NCI-H510A (cell line): ENCODE measurements around the gene ZBTB16.

Source experiments
- DNase-seq: peaks from one replicate; lab custom pipeline; 2025; lab: John Stamatoyannopoulos, UW

Gene ZBTB16

DNA sequence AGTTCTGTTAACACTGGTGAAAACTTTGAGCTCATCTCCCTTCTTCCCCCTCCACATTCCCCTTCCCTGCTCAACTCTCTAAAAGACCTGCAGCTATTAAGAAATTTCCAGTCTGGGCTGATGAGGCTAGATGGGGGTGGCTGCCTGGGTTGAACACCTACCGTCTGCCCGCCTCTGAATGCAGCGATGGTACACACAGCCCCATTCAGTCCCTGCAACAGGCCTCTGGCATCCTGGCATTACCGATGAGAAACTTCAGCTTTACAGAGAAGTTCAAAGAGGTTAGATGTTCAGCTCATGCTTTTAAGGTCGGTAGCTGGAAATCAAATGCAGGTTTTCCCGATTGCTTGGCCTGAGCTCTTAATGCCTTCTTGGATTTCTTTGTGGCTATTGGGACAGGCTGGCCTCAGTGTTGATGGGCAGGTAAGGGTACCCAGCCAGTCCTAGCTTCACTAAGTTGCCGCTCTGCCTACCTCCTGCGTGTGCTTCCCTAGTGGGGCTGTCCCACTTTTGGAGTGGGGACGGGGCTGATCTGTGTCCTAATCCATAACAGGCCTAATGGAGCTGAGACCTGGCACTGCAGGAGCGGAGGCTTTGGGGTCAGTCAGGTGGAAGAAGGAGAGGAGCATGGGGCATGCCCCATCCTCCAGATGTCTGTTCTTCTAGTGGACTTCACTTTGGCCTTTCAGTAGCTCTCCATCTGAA, 49.1 kb downstream of the ZBTB16 start:
- no peak for DNase-seq

DNA sequence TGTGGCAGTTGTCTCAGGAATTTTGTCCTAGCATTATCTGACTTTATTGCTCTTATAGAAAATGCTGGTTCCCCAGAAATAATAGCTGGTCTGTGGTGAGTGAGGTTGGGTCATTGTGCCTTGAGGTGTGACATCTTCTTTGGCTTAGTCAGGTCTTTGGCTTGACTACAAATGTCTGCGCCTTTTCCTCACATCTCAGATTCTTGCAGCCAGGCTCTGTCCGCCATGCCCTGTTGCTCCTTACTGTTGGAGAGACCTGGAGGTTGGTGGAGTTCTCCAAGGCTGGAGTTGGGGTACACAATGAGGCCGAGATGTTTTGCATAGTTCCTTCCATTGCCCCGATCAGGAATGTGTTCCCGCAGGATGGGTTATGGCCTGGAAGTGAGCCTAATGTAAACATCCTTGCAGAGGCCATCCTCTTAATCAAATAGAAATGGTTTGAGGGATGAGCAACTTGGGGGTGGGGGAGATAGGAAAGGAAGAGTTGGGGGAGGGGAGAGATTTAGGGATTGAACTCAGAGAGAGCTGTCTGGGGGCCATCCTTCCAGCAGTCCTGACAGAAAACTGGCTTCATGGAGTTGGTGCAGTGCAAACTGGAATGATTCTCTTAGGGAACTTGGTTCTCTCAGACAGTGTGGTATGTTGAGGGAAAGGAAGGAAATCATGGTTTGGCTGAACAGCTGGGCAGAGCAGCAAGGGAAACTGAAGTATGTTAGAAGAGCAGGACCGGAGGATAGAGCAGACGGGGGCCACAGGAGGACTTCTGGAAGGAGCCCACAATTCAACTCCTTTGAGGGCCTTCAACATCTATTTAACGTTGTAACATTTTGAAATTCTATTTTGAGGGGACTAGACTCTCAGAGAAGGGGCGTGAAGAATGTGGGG, 49.9 kb downstream of the ZBTB16 start:
- no peak for DNase-seq

DNA sequence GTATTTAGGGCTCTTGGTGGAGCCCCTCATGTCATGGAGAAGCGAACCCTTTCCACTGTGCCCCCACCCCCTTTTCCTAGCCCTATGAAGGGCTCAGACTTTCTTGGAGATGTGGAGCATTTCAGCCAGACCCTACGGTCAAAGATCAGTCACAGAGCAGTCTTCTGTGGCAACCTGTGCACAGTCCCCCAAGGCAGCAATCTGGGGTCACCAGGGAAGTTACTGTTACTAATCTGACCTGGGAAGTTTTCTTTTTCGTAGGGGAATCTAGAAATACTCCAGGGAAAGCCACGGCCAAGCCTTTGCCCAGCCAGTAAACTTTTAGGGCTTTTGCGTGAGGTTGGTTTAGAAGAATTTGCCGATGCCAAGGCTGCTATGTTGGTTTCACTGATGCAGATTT, 50.6 kb downstream of the ZBTB16 start:
- no peak for DNase-seq

DNA sequence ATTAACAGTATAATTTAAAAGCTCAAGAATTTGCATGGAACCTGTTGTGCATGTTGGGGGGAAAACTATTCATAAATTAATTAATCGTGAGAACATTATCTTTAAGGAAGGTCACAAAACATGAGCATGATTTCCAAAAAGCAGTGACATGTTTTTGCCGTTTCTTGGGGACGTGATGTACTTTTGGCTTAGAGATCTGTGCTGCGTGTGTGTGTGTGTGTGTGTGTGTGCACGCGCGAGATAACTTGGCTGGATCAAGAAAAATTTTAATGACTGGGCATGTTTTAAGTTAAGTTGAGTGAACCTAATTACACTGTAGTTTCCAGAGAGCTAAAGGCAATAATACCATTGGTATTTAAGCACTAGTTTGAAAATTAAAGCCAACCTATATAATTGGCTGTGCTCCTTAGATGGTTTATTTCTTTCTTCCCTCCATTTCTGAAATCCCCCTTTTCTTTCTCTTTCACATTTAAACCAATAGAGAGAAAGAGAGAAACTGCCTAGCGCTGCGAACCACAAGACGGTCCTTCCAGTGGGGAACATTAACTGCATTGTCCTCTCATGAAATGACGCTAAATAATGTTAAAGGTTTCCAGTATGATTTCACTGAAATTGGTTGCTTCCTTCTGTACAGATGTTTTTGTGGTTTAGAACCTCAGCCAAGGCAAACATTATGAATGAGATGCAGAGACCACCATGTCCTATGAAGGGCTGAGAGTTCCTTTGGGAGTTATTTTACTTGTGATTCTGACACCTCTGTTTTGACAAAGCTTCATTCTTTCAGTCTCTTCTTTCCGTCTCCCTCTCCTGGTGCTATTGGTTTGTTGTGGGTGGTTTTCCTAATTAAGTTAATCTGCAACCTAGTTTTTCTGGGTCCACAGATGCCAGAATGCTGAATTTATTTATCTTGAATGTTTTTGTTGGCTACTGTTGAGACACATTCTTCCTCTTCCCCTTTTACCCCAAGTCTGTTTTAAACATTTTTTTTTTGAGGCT, 51.7 kb downstream of the ZBTB16 start:
- no peak for DNase-seq

DNA sequence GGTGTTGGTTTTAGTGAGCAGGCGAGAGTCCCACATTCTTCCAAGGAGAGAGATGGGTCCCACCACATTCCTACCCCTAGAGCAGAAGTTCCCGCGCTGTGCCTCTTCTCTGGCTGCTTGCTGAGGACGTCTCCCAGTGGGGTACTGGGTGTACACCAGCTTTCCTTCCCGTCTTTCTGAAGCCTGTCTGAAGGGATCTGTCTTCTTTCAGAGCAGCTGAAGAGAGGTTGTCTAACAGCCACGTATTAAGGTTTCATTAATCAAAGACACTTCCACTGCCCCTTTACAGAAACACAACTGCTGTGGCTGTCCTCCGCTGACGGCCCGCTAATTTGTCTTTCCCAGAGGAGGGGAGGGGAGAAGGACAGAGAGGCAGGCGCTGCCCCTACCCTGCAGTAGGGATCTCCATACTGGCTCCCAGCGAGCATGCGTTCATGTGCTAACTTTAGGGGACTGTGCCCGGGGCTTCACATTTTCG, 56.0 kb downstream of the ZBTB16 start:
- no peak for DNase-seq

DNA sequence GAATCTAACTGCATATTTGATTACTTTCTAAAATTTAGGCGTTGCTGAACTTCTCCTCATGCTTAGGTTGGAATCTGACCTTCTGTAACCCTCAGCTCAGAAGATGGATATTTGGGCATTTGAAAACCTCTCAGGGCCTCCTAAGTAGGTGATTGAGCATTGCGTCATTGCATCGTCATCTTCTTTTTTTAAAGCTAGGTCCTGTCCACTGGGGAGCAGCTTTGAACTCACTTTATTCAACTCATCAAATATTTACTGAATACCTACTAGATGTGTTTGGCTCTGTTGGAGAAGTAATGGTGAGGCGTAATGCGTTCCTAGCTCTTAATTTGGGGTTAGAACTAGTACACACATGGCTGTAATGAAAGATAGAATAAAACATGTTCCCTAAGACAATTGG, 56.8 kb downstream of the ZBTB16 start:
- DNase-seq = no peak

DNA sequence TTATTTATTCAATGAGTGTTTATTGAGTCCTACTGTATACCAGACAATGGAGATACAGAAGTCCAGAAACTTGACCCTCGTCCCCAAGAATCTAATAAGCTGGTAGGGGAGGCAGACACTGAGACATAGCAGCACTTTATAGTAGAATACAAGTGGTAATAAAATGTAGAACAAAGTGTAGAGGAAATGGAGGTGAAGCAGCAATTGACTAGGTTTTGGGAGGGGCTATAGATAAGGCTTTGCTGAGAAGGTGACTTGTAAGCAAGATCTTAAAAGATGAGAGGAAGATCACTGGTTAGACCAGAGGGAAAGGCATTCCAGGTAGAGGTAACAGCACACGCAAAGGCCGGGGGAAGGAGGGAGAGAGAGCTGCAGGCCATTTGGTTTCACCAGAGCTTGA, 57.3 kb downstream of the ZBTB16 start:
- no peak for DNase-seq

DNA sequence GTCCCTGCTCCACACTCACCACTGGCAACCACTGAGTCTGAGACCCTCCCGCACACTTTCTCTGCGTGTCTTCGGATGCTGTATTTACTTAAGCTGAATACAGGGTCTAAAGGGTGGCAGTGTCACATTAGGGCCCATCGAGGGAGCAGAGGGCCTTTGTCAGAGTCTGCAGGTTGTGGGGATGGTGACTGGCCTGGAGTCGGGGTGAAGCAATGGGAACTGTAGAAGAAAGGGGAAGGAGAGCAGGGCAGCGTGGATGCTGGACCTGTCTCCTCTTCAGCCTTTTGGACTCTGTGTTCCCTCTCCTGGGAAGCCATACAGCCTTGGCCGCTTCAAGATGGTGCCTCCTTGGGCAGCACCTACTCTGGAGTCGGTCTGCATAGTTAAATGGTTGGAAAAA, 61.1 kb downstream of the ZBTB16 start:
- no peak for DNase-seq

DNA sequence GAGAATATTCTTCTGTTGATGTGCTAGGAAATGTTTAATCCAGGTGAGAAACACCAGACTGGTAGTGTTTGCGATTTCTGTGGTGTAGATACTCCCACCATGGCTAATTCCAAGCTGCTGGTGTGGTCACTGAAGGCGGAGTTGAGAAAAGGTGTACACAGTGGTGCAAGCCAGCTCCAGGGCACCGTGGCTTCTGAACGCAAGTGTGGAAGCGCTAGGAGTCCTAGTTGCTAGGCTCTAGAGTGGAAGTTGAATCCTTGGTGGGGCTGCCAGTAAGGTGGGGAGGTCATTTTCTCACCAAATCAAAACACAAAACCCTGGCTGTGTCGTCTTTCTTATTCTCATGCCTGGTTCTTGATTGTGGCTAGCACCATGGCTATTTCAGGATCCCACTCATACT, 61.6 kb downstream of the ZBTB16 start:
- no peak for DNase-seq

DNA sequence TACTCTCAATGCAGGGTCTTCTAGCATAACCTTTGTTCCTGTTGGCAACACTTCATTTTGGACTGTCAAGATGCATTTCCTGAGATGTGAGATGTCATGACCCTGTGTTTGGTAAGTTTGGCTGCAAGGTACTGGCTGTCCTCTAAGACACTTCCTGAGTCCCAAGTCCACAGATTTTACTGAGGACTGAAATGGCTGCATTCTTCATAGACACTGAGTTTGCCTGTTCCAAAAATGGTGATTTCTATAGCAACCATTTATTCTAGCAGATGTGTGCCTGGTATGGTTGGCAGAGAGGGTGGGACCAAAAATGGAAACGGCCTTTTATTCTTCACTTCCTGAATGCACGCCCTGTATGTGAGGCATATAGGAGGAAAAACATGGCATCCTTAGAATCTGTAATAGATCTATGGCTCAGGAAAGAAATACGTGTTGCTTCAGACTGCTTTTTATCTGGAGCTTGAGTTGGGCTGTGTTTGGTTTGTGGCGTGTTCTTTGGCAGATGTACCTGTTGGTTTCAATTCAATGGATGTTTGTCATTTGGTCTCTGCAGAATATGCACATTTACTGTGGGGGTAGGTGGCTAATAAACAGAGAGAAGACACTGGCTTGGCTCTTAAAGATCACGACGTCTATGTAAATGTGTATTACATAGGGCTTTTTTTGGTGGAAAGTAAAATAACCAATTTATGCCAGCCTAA, 62.4 kb downstream of the ZBTB16 start:
- DNase-seq = no peak

DNA sequence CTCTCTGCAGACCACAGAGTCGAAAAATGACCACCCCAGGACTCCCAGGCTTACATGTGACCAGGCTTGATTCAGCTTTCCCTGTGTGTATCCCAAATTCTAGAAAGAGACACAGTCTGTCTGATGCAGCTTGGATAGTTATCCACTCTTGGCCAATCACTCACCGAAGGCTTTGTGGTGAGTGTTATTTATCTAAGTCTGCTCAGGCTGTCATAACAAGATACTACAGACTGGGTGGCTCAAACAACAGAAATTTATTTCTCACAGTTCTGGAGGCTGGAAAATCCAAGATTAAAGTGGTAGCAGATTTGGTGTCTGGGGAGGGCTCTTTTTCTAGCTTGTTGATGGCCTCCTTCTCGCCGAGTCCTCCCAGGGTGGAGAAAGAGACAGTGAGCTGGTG, 63.2 kb downstream of the ZBTB16 start:
- DNase-seq = no peak

DNA sequence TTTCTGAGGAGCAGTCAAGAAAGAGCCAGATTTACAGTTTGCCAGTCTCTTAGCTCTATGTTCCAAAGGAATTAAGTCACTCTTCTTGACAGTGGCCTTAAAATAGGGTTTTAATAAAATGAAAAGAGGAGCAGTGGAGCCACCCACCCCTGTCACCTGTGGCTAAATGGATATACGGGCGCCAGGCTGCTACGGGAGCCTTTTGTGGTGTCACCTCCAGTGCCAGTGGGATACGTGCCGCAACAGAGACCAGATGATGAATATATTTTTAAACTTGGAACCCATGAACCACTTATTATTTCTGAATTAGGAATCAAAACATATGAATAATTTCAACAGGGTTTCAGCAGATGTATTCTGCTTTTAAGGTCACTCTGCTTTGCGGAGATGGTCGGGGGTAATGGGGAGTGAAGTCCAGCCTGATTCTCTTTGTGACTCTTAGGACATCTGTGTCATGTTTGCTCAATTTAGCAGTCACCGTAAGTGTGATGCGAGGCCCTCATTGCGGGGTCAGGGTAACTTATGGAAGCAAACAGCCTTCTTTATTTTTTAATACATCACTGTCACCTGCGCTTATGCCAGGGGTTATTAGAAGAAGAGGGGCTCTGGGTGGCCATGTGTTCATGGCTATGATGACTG, 64.3 kb downstream of the ZBTB16 start:
- no peak for DNase-seq

DNA sequence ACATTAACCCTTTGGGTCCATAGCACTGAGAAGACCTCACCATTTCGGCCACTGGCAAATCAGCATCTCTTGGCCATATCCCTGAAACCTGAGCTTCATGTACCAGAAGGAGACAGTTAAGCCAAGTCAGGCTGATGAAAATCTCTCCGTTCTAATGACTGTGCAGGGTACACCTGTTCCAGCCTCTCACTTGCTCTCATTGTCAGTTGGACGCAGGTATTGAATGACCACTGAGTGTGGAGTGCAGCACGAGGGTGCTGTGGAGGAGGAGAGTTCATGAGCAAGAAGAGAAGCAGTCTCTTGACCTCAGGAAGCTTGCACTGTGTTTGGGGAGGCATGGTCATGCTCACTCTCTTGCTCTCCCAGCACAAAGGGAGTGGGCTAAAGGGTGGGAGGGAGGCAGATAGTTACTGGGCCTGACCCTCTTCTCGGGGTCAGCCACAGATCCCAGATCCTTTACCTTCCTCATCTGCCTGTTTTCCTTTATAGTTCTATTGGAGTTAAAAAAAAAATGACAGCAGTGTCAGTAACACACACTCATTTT, 65.2 kb downstream of the ZBTB16 start:
- no peak for DNase-seq

DNA sequence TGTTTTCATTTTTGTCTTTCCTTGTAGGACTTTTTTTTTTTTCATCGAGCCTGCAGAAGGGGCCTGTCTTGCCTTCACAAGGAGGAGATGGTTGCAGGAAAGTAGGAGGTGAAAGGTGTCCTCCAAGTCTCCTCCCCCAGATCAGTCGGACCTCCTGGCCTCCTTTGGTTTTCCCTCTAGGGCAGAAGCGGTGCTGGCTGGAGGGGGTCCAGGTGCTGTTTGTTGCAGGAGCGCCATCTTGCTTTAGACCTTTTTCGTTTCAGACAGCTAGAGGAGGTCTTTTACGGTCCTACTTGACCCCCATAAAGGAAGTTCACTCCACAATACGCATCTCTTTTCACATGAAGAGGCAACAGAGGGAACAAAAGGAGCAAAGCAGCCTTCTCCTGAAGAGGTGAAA, 66.0 kb downstream of the ZBTB16 start:
- DNase-seq = no peak

DNA sequence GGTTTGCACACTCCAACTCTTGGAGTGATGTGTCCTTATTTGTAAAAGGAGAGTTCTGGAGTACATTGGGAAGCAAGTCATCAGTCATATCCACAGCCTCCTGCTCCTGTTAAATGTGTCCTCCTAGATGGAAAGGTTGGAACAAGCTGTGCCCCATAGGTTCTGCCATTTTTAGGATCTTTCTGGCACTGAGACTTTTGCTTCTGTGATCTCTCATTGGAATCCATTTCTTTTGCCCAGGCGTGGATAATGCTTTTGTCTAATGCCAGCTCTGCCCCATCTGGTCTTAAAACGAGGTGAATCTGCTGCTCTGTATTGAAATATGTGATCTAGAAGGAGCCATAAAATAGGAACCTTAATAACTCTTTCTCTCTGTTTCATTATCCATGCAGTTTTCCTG, 66.4 kb downstream of the ZBTB16 start:
- DNase-seq = no peak

DNA sequence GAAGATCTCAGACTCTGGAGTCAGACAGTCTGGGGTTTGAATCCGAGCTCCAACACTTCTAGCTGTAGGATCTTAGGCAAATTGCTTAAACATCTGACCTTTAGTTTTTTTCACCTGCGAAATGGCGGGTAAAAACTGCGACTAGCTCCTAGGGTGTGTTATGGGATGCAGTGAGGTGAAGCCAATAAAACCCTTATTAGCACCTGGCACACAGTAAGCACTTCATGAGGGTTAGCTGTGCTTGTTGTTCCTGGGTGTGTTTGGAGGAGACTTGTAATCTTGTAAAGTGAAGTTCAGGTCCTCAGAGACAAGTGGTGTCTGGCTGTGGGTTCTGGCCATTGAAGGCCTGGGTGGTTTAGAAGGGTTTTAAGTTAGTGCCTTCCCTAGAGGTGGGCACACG, 68.9 kb downstream of the ZBTB16 start:
- no peak for DNase-seq

DNA sequence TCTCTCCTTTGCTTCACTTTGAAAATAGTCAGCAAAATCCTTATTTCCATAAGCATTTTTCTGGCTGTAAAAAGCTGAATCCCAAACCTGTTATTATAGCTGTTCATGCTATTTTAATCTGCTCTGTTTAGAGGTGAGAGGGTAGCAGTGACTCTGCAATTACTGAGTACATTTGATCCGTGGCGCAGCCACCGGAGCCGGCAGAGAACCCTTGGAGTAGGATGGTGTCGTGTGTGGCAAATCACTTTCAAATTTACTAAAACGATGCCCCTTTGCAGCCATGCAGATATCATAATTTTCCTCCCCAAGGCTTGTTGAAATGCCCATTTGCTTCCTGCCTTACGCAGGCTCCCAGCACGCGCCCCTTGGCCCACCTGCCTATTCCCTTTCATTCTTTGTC, 69.6 kb downstream of the ZBTB16 start:
- DNase-seq = no peak

DNA sequence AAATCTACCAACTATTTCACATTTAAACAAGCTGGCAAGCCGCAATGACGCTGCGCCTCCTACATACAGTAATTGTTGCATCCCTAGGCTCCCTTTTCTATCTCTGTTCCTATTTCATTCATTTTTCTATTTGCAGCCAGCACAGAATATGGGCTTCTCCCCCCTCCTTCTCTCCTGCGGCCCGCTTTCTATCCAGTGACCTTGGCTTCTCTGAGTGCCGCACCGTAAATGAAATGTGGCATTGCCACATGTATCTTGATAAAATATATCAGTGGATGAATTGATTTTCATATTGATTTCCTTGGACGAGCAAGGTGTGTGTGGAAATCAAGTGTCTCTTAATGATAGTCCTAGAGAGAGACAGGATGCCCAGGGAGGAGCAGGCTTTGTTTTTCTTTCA, 70.2 kb downstream of the ZBTB16 start:
- no peak for DNase-seq

DNA sequence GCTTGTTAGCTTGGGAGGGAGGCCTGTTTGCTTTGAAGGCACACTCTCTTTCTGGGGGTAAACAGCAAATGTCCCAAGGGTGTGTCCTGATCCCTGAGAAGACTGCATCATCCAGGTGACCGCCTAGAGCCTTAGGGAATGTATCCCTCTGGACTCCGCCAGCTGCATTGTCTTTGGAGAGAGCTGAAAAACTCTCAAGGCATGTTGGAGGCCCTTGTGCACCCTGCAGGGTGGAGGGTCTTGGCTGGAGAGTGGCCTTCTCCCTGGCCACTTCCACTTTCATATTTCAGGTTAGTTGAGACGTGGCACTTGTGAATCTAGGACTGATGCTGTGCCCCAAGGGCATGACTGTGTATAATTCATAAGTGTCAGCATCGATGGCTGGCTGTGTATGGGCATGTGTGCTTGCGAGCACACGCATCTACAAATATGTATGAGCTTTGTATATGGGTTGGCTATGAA, 70.6 kb downstream of the ZBTB16 start:
- no peak for DNase-seq

DNA sequence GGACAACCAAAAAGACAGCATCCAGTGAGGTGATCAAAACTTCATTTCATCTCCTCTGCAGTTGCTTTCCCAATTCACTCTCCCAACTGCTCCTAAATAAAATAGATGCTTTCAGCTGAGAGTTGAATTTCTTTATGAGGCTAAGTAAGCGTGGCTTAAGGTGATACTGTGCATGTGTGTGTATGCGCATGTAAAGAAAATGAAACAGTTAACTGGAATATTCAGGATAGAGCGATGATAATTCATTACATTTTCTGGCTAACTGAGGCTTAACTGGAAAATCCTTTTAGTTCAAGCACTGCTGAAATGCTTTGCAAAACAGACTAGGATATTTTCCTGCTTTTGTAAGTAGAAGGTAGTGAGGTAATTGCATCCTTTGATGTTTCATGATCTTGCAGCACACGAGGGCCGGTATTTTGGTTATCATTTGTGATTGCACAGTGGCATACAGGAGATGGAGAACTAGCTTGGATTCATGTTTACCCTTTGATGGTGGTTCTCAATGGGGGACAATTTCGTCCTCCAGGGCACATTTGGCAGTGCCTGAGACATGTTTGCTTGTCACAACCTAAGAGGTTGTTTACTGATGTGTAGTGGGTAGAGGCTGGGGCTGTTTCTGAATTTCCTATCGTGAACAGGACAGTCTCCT, 71.2 kb downstream of the ZBTB16 start:
- no peak for DNase-seq
